Activated CD8-positive, alpha-beta memory T cell treated with anti-CD3 and anti-CD28 coated beads, Interleukin-2, amount 50 U/mL, for 24 hours (primary cell): Measurements from ENCODE around the gene NOS1.

ENCODE experiments used
- DNase-seq: peaks from one replicate; pipeline ENCODE4 v3.0.0-alpha.2; 2020; ENCODE audit errors: extremely low read depth

Gene NOS1

GRCh38 chr12:117330441-117331113 lies 30.8 kb downstream of the NOS1 start:
- no peak for DNase-seq

GRCh38 chr12:117329756-117330155 lies 31.7 kb downstream of the NOS1 start:
- no peak for DNase-seq

- no peak for DNase-seq
Observed at GRCh38 chr12:117328556-117329100, 32.8 kb downstream of the NOS1 start.

DNA sequence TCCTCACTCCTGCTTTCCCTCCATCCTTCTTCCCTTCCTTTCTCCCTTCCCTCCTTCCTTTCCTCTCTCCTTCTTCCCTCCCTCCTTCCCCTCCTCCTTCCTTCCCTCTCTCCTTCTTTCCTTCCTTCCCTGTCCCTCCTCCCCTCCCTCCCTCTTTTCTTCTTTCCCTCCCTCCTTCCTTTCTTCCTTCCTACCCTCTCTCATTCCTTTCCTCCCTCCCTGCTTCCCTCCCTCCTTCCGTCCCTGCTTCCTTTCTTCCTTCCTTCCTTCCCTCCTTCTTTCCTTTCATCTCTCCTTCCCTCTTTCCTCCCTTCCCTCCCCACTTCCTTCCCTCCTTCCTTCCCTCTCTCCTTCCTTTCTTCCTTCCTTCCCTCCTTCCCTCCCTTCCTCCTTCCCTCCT lies 39.0 kb downstream of the NOS1 start:
- no peak for DNase-seq

GRCh38 chr12:117321572-117321971 lies 39.9 kb downstream of the NOS1 start:
- DNase-seq = no peak

- no peak for DNase-seq
Observed at GRCh38 chr12:117318591-117318990, 42.8 kb downstream of the NOS1 start.

GRCh38 chr12:117316336-117316735 lies 45.1 kb downstream of the NOS1 start:
- no peak for DNase-seq

DNA sequence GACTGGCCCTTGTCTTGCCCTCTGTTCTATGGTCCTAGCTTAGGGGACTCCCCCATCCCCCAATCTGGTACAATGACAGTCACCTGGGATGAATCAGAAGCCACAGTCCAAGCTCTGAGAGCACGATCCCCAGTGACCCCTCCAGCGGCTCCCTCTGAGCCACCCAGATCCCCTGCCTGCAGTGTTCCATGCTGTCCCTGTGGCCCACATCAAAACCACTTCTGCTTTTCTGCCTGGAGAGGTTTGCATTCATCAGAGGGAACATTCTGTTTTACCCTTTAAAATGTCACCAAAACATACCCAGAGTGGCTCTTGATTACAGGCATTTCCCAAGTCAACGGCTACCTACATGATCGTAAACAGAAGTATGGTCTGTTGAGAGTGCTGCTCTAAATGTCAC lies 47.5 kb downstream of the NOS1 start:
- DNase-seq = no peak

- no peak for DNase-seq
Observed at GRCh38 chr12:117312770-117313169, 48.7 kb downstream of the NOS1 start.

DNA sequence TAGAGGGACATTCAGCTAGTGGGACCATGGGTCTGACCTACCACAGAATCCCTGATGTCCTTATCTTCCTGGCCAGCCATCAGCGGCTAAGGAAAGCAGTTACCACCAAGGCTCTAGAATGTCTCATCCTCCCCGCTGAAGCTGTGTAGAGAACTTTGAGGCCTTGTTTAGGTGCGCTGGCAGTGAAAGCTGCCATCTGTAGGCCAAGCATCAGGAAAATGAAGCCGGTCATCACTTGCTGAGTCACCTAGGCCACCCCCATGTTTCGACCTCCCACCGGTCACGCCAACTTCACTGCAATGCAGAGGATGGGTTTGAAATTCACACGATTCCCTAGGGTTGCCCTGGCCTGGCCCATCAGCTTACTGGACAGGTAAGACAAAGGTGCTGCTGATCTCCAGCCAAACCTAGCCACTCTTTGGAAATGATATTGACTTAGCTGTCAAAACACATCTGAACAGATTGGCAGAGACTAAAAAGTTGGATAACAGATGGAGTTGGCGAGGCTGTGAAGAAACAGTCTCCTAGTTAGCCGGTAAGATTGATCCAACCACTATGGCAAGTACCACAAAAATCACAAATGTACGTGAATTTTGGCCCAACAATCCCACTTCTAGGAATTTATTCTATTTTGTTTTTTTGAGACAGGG lies 52.0 kb downstream of the NOS1 start:
- no peak for DNase-seq

- no peak for DNase-seq
Observed at GRCh38 chr12:117300174-117300573, 61.3 kb downstream of the NOS1 start.

- DNase-seq = no peak
Observed at GRCh38 chr12:117298648-117299225, 62.7 kb downstream of the NOS1 start.

DNA sequence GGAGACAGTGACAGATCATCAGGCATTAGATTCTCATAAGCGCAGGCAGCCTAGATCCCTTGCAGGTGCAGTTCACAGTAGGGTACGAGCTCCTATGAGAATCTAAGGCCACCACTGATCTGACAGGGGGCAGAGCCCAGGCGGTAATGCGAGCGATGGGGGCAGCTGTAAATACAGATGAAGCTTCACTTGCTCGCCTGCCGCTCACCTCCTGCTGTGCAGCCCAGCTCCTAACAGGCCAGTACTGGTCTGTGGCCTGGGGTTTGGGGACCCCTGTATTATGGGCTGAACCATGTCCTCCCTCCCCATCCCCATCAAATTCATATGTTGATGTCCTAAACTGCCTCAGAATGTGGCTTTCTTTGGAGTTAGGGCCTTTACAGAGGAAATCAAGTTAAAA lies 63.2 kb downstream of the NOS1 start:
- no peak for DNase-seq

GRCh38 chr12:117294189-117294603 lies 67.2 kb downstream of the NOS1 start:
- DNase-seq = no peak

GRCh38 chr12:117293510-117293909 lies 67.9 kb downstream of the NOS1 start:
- no peak for DNase-seq

GRCh38 chr12:117292688-117293087 lies 68.7 kb downstream of the NOS1 start:
- no peak for DNase-seq

GRCh38 chr12:117284140-117284539 lies 77.3 kb downstream of the NOS1 start:
- no peak for DNase-seq

- DNase-seq = no peak
Observed at GRCh38 chr12:117282490-117282889, 78.9 kb downstream of the NOS1 start.

DNA sequence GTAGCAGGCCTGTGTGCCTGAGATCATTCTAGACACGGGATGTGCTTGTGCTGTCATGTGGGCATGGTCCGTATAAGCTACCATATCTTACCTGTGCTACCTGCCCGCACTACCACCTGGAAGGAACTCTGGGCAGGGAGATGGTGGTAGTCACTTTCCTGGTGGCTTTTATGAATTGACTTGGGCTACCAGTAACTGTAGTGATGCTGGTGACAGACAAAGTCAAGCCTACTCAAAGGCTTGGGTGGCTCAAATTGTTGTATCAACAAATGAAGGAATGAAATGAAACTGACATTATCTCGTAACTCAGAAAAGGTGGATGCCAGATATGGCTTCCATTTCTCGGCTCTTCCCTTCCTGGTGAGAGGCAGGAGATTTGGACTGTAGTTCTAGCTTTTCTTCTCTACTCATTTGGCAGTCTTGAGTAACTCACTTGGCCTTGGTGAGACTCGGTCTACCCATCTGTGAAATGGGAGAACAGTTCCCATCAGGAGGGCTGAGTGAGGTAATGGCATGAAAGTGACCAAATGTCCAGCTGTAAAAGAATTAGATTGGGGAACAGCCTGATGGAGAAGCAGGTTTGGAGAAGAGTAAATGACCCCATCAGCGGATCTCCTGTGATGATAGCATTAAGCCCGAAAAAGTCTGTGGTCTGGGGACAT lies 81.3 kb downstream of the NOS1 start:
- no peak for DNase-seq

DNA sequence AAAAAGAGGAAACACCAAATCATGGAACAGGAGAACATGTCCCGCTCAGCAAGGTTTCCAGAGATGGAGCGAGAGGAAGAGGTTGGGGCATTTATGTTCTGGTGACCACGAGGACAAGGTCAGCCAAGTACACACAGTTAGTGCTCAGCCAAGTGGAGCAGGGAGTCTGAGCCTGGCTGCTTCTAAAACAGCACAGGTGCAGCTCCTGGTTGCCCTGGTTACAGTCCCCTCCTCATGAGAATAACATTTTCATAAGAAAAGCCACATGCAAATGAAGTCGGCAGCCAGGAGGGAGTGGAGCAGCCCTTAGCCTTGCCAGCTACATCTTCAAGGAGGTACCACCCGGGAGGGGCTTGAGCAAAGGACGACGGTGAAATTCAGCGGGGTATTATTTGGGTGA lies 81.8 kb downstream of the NOS1 start:
- no peak for DNase-seq

DNA sequence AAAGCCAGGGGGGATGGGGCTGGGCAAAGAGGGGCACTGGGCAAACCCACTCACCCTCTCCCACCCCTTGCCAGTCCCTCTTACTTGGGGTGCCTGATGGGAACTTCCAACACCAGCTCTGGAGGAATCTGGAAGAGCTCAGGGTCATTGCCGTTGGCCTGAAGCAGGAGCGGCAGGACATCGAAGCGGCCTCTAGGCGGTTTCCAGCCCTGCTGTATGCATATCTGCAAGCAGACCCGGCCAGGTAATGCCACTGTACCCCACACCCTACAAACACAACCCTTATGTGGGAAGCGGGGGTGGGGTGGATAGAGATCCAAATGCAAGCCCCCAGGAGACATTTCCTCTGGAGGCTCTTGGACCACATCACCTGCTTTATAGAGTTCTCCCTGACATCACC lies 83.6 kb downstream of the NOS1 start:
- DNase-seq = no peak

- no peak for DNase-seq
Observed at GRCh38 chr12:117273091-117273490, 88.3 kb downstream of the NOS1 start.

- no peak for DNase-seq
Observed at GRCh38 chr12:117272690-117273089, 88.7 kb downstream of the NOS1 start.
